Type B pancreatic cell (in vitro differentiated cells): ENCODE data around the gene CLDN17. TPM values are rescaled to one million over a fixed set of nuclear protein-coding genes. Genes with fewer than 3 reads are reported as not detected.

Source experiments
- DNase-seq: peaks from one replicate; pipeline ENCODE4 v3.0.0; 2021; ENCODE audit warnings: mixed read lengths; ENCODE audit not compliant: unreplicated experiment; ENCODE audit errors: extremely low spot score
- H3K27ac Mint-ChIP-seq: 2 replicates; pipeline ENCODE4 v1.8.0; 2021; ENCODE audit warnings: mild to moderate bottlenecking, mixed read lengths
- H3K27me3 Mint-ChIP-seq: 2 replicates; pipeline ENCODE4 v1.8.0; 2021; ENCODE audit warnings: mixed read lengths
- H3K36me3 Mint-ChIP-seq: 2 replicates; pipeline ENCODE4 v1.8.0; 2021; ENCODE audit warnings: mixed read lengths
- H3K4me1 Mint-ChIP-seq: one replicate; pipeline ENCODE4 v1.8.0; 2021; ENCODE audit warnings: mixed read lengths; ENCODE audit not compliant: unreplicated experiment
- H3K4me3 Mint-ChIP-seq: 2 replicates; pipeline ENCODE4 v1.8.0; 2021; ENCODE audit warnings: mild to moderate bottlenecking, mixed read lengths
- H3K9me3 Mint-ChIP-seq: 2 replicates; pipeline ENCODE4 v1.8.0; 2021; ENCODE audit warnings: mixed read lengths
- long read RNA-seq: library from polyadenylated mRNA; unstranded; transcript quantifications from one replicate; pipeline ENCODE4 v2.0.0, GENCODE V29; 2020
- total RNA-seq: library from RNA; stranded (reverse); gene quantifications from 2 replicates; pipeline ENCODE4 v1.2.1, GENCODE V29; 2021; ENCODE audit warnings: low replicate concordance
- TF ChIP-seq, protein P1 (sequence below): fragments of 200-600 bp; sonication (generic); conservative IDR thresholded peaks from 2 replicates; pipeline ENCODE4 v1.5.0; 2021; ENCODE audit warnings: antibody characterized with exemption, mild to moderate bottlenecking

CLDN17 gene
- not detected in 2 replicates for total RNA-seq
- long read RNA-seq = 0 reads

DNA sequence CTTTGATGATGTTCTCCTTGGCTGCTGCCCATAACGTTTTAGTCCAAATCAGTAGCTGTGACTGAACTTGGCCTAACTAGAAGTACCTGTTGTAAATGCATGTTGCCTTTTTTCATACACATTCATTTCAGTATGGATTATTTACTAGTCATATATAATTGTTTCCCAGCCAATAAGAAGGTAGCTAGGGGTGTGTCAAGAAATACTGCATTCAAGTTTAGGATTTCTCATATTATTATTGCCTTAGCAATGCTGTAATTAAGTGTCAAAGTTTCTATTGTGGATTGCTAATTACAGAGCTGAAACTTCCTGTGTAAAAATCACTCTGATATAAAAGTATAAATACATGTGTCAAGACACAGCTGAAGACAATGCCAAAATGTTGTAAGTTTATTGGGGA lies at the start of gene CLDN17:
Gene CLDN17, minus strand, starts transcription at position 101 of the 400 bp plus-strand sequence. CDS start 188 bp downstream, outside the sequence.
- DNase-seq = no peak
- Mint-ChIP-seq H3K4me1 (no peaks in the 10 kb centered on the region), H3K27ac (no peak within 1 kb of the TSS), H3K27me3 (no peaks in the 10 kb centered on the region), H3K9me3 (no peaks in the 10 kb centered on the region), H3K4me3 (no peak within 1 kb of the TSS), H3K36me3 (no peaks in the 10 kb centered on the region)
- TF ChIP-seq, protein P1, sequence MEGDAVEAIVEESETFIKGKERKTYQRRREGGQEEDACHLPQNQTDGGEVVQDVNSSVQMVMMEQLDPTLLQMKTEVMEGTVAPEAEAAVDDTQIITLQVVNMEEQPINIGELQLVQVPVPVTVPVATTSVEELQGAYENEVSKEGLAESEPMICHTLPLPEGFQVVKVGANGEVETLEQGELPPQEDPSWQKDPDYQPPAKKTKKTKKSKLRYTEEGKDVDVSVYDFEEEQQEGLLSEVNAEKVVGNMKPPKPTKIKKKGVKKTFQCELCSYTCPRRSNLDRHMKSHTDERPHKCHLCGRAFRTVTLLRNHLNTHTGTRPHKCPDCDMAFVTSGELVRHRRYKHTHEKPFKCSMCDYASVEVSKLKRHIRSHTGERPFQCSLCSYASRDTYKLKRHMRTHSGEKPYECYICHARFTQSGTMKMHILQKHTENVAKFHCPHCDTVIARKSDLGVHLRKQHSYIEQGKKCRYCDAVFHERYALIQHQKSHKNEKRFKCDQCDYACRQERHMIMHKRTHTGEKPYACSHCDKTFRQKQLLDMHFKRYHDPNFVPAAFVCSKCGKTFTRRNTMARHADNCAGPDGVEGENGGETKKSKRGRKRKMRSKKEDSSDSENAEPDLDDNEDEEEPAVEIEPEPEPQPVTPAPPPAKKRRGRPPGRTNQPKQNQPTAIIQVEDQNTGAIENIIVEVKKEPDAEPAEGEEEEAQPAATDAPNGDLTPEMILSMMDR = no peak

DNA sequence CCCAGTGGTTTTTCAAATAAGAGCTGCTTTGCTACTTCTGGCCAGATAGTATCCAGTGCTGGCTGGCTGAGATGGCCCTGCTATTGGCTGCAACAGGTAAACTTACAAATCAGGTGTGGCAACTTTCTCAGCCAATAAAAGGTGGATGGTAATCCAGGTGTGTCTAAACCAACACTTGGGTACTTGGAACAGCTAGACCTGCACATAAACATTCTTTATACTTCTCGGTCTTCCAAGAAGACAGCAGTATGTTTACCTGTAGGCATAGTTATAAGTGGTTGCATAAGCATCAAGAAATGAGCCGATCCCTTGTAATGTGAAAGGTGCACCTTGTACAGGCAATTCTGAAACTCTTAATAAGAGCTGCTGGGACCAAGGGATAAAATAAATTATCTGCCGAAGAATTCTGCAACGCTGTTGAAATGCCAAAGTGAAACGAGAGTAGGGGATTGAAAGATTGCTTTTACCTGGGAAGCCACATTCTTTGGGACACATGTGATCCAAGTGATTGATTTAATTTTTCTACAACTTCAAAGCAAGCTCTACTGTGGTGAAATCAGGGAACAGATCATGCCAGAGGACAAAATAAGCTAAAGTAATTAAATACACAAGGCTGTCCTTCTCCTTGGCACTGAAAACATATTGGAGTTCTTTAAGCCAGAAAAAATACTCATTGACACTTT lies 49.6 kb upstream of the CLDN17 start, which contains the start of gene CLDN8:
Gene CLDN8, minus strand, starts transcription at position 57 of the 683 bp plus-strand sequence. CDS start 172 bp downstream, outside the sequence.
- H3K4me1 Mint-ChIP-seq = peaks cover 8% of the 10 kb centered on the region
- no peaks in the 10 kb centered on the region for H3K9me3 Mint-ChIP-seq
- no peaks in the 10 kb centered on the region for H3K36me3 Mint-ChIP-seq
- peak within 1 kb of the TSS; percentile 72 for H3K4me3 Mint-ChIP-seq
- DNase-seq = no peak
- TF ChIP-seq, protein P1 = no peak
- no peaks in the 10 kb centered on the region for H3K27me3 Mint-ChIP-seq
- peak within 1 kb of the TSS; percentile 71 for H3K27ac Mint-ChIP-seq

- Mint-ChIP-seq H3K36me3 (peaks cover 4% of the 10 kb centered on the region), H3K27me3 (no peaks in the 10 kb centered on the region), H3K4me1 (peaks cover 16% of the 10 kb centered on the region), H3K4me3 (no peak overlapping the region), H3K9me3 (peaks cover 10% of the 10 kb centered on the region), H3K27ac (no peak overlapping the region)
- DNase-seq = no peak
- TF ChIP-seq, protein P1 = no peak
Measured at GRCh38 chr21:30211071-30211470, 44.5 kb upstream of the CLDN17 start.

GRCh38 chr21:30209601-30210000 lies 43.0 kb upstream of the CLDN17 start:
- Mint-ChIP-seq H3K36me3 (peaks cover 4% of the 10 kb centered on the region), H3K4me3 (no peak overlapping the region), H3K4me1 (peaks cover 16% of the 10 kb centered on the region), H3K9me3 (peaks cover 10% of the 10 kb centered on the region), H3K27me3 (no peaks in the 10 kb centered on the region), H3K27ac (peak overlapping the region; percentile 50)
- DNase-seq = no peak
- TF ChIP-seq, protein P1 = no peak

- peaks cover 10% of the 10 kb centered on the region for H3K9me3 Mint-ChIP-seq
- peaks cover 4% of the 10 kb centered on the region for H3K36me3 Mint-ChIP-seq
- no peaks in the 10 kb centered on the region for H3K27me3 Mint-ChIP-seq
- H3K4me1 Mint-ChIP-seq = peaks cover 16% of the 10 kb centered on the region
- peak overlapping the region; percentile 78 for H3K27ac Mint-ChIP-seq
- TF ChIP-seq, protein P1 = no peak
- no peak for DNase-seq
- no peak overlapping the region for H3K4me3 Mint-ChIP-seq
Measured at GRCh38 chr21:30207252-30207579, 40.6 kb upstream of the CLDN17 start.
